IPS DF 4.7 (cell line): ENCODE measurements around the gene TAF8.
"Not testable (repeated sequence)": the region's sequence is repeated elsewhere in the genome, so short reads cannot be mapped to it uniquely, and the experiment has no call there.

Source experiments
- DNase-seq: peaks from one replicate; pipeline ENCODE4 v3.0.0-alpha.2; 2013; ENCODE audit warnings: low spot score; ENCODE audit errors: extremely low read depth

Gene TAF8, protein sequence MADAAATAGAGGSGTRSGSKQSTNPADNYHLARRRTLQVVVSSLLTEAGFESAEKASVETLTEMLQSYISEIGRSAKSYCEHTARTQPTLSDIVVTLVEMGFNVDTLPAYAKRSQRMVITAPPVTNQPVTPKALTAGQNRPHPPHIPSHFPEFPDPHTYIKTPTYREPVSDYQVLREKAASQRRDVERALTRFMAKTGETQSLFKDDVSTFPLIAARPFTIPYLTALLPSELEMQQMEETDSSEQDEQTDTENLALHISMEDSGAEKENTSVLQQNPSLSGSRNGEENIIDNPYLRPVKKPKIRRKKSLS

DNA sequence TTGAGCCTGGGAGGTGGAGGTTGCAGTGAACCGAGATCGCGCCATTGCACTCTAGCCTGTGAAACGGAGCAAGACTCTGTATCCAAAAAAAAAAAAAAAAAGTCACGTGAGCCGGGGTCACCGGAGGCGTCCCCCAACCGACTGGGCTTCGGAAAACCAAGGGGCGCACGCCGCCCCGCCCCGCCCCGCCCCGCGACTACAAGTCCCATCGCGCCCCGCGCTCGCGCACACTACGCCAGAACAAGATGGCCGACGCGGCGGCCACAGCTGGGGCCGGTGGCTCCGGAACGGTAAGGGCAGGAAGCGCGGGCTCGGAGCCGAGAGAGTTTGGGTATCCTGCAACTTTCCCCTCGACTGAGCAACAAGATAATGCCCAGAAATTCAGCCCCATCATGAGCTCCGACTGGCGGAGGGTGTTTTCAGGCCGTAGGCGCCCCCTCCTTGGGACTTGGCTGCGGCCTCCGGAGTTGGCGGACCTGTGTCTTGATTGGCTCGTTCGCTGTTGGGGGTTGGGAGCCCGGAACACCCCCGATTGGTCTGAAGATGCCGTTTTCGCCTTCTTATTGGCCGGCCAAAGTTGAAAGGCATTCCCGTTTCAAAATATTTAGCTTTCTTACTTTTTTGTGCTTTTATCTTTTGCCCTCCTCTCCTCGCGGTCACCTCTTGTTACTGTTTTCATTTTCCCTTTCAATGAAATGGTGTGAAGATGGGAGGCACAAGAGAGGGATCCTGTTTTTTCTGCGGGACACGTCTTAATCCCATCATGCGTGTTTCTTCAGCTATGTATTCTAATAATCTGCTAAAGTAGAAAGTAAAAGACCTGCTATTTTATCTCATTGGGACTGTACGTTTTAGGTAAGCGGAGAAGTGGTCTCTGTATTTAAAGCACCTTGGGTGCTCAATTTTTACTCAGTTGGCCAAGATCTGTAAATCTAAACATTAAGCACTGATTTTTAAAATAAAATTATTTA lies at the start of gene TAF8:
TSS of gene TAF8 (plus strand) at position 228 of the 971 bp plus-strand sequence. CDS start at position 246, 18 bp downstream.
- no peak for DNase-seq

DNA sequence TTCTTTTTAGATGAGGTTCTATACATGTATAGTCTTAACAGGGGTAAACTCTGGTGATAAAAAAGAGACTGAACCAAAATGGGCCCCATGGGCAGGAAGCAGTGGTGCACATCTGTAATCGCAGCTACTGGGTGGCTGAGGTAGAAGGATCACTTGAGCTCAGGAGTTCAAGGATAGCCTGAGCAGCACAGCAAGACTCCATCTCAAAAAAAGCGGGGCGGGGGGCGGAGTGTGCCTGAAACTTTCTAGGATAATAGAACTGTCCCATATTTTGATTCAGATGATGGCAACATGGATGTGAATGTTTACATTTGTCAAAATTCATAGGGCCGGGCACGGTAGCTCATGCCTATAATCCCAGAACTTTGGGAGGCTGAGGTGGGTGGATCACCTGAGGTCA lies 48.8 kb upstream of the TAF8 start:
- no peak for DNase-seq

DNA sequence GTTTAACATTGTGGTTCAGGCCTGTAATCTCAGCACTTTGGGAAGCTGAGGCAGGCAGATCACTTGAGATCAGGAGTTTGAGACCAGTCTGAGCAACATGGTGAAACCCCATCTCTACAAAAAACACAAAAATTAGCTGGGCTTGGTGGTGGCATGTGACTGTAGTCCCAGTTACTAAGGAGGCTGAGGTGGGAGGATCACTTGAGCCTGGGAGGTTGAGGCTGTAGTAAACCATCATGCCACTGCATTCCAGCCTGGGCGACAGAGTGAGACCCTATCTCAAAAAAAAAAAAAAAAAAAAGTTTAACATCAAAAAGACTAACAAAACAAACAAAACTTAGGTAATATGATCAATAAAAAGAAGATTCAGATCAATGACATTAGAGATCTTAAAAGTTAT lies 46.7 kb upstream of the TAF8 start:
- DNase-seq: not testable (repeated sequence)

DNA sequence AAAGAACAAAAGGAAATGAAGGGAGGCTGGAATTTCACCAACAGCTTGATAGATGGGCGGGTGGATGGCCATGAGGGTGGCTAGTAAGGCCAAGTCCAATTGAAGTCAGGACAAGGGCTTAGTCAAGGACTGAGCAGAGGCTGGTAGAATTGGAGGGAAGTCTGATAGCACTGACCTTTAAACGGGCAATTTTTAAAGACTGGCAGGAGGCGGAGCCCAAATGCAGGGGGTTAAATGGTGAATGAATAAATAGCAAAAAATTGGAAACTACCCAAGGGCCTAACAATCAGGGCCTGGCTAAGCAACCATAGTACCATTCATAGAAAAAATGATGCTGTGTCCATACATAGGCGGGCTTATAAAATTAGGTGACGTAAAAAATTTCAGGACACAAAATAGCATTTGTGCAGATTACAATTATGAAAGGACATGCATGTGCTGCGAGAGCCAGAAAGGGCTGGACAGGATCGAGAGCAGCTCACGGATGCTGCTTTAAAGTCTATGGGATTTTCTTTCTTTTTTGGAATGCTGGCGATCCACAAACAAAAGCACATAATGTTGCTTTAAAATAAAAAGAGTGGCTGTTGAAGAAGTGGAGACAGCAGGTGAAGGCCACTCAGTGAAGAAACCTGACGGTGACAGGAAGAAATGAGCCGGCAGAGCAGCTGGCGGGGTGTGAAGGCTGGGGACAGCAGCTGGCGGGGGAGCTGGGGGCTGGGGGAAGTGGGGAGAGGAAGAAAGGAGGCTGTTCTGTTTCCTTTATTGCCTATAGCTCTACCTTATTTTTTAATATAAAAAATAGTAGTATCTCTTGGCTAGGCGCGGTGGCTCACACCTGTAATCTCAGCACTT lies 42.8 kb upstream of the TAF8 start:
- DNase-seq: no peak

DNA sequence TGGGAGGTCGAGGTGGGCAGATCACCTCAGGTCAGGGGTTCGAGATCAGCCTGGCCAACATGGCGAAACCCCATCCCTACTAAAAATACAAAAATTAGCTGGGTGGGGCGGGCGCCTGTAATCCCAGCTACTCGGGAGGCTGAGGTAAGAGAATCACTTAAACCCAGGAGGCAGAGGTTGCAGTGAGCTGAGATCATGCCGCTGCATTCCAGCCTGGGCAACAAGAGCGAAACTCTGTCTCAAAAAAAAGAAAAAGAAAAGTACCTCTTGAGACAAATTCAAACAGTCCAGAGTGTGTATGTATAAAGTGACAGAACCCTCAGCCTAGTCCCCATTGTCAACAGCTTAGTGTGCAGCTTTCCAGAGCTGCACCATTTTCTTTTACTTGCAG lies 42.2 kb upstream of the TAF8 start:
- not testable (repeated sequence) for DNase-seq

GRCh38 chr6:42009844-42010184 lies 40.5 kb upstream of the TAF8 start:
- no peak for DNase-seq

DNA sequence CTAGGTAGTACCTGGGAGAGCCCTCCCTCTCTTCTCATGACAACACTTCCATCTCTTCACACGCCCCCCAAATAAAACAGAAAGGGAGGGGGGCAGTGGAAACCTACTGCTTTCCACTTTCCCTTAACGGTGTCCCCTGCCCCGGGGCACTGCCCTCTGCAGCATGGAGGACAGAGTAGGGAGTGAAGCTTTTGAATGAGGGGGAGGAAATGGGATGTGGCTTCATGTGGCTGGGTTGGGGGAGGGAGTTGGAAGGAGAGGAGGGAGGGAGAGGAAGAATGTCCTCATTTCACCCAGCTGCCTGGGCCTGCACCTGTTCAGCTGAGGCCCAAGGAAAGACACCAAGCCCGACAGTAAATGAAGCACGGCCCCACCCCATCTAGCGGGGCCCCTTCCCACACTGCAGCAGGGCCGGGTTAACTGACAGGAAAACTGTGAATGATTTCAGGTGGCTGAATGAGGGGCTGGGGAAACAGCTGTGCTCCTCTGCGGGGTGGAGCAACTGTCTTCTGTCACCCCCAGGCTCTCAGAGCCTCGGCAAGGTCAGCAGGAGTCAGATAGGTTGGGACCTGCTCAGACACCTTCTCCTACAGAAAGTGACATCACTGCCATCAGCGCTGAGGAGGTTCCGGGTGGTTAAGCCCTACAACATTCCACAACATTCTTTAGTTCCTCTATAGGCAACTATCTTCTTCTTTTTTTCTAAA lies 40.0 kb upstream of the TAF8 start:
- DNase-seq: no peak

- DNase-seq: no peak
Observed at GRCh38 chr6:42010909-42011308, 39.4 kb upstream of the TAF8 start.

DNA sequence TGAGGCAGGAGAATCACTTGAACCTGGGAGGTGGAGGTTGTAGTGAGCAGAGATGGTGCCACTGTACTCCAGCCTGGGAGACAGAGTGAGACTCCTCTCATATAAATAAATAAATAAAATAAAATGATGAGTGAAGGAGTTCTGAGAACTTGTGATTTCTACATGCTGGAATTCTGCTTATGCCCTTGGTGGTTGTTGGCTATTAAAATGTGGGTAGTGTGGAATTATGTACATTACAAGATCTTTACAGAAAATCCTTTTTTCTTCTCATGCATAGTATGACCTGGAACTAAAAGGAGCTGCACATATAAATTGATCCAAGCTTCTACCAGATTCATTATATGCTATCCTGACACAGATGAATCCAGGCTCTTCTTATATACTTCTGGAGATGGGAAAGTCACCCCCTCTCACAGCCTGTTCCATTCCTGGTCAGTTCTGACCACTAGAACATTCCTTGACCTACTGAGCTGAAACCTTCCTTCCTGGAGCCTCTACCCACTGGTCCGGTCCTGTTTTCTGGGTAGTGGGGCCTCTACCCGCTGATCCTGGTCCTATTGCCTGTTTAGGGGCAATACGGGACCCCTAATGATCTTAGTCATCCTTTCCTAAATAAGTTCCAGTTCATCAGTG lies 37.7 kb upstream of the TAF8 start:
- DNase-seq: no peak

GRCh38 chr6:42013134-42013516 lies 37.2 kb upstream of the TAF8 start:
- no peak for DNase-seq

GRCh38 chr6:42017021-42017643 lies 33.2 kb upstream of the TAF8 start:
- no peak for DNase-seq

GRCh38 chr6:42020967-42021366 lies 29.4 kb upstream of the TAF8 start:
- no peak for DNase-seq

- DNase-seq: no peak
Observed at GRCh38 chr6:42021847-42022754, 28.2 kb upstream of the TAF8 start.

DNA sequence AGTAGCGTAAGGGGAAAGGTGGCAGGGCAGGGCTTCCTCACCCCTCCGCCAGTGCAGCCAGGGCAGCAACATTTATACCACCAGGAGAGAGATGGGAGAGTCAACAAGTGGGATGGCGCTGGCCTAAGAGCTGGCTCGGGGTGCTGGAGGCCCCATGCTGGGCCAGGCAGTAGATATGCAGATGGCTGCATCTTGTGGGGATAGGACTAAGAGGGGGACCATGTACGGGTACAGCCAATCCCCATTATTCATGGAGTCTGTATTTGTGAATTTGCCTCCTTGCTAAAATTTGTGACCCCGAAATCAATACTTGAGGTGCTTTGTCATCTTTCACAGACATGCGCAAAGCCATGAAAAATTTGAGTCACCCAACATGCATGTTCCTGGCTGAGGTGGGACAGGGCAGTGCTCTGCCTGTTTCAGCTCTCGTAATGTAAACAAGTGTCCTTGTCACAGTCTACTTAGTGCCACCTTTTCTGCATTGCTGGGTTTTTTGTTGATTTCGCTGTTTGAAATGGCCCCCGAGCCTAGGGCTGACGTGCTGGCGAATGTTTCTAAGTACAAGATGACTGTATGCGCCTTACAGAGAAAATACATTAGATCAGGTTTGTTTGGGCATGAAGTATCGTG lies 27.5 kb upstream of the TAF8 start:
- DNase-seq: no peak

GRCh38 chr6:42025066-42025844 lies 25.1 kb upstream of the TAF8 start:
- DNase-seq: no peak

GRCh38 chr6:42025845-42026243 lies 24.5 kb upstream of the TAF8 start:
- no peak for DNase-seq

- DNase-seq: no peak
Observed at GRCh38 chr6:42026540-42026939, 23.8 kb upstream of the TAF8 start.
